SH-SY5Y (cell line): Measurements from ENCODE around the gene GSC.

ENCODE experiments used
- GATA2 ChIP-seq: IDR thresholded peaks from 2 replicates; pipeline ENCODE4 v1.6.1; 2011; ENCODE audit warnings: mild to moderate bottlenecking, low read depth, low read length
- GATA3 ChIP-seq: IDR thresholded peaks from 2 replicates; pipeline ENCODE4 v1.6.1; 2011; ENCODE audit warnings: low read depth, mild to moderate bottlenecking, low read length, moderate library complexity

GRCh38 chr14:94797887-94798286 is 28.0 kb upstream of the GSC start:
- TF ChIP-seq GATA2 (no peak), GATA3 (no peak)
